Neural cell (in vitro differentiated cells): ENCODE data around the gene PTPRU.

Experiments used
- EP300 ChIP-seq: fragments of 450-650 bp; conservative IDR thresholded peaks from 2 replicates; pipeline ENCODE4 v1.6.1; 2014; ENCODE audit warnings: antibody characterized with exemption, mild to moderate bottlenecking, moderate library complexity; ENCODE audit not compliant: poor library complexity, severe bottlenecking
- EZH2 ChIP-seq: fragments of 200-600, 300-800 bp; shearing (Covaris generic), sonication (generic); IDR thresholded peaks from 2 replicates; pipeline ENCODE4 v1.6.1; 2014; ENCODE audit warnings: antibody characterized with exemption, low read length, borderline replicate concordance, mild to moderate bottlenecking; ENCODE audit not compliant: insufficient read depth, poor library complexity, severe bottlenecking
- MXI1 ChIP-seq: fragments of 450-650 bp; conservative IDR thresholded peaks from 2 replicates; pipeline ENCODE4 v1.6.1; 2014; ENCODE audit warnings: antibody characterized with exemption, mild to moderate bottlenecking; ENCODE audit not compliant: poor library complexity, severe bottlenecking
- POLR2AphosphoS5 ChIP-seq: IDR thresholded peaks from 2 replicates; pipeline ENCODE4 v1.6.1; 2012
- SMC3 ChIP-seq: fragments of 450-650 bp; conservative IDR thresholded peaks from 2 replicates; pipeline ENCODE4 v1.6.1; 2014; ENCODE audit warnings: antibody characterized with exemption, mild to moderate bottlenecking, moderate library complexity; ENCODE audit not compliant: poor library complexity
- TAF1 ChIP-seq: IDR thresholded peaks from 2 replicates; pipeline ENCODE4 v1.6.1; 2012; ENCODE audit warnings: low read depth
- TF ChIP-seq, protein P1 (sequence below): fragments of 450-650 bp; IDR thresholded peaks from 2 replicates; pipeline ENCODE4 v1.5.1; 2014; ENCODE audit warnings: antibody characterized with exemption, mild to moderate bottlenecking, moderate library complexity; ENCODE audit not compliant: poor library complexity, severe bottlenecking

GRCh38 chr1:29240400-29240837, 4.1 kb downstream of the PTPRU start:
- TF ChIP-seq, protein P1, sequence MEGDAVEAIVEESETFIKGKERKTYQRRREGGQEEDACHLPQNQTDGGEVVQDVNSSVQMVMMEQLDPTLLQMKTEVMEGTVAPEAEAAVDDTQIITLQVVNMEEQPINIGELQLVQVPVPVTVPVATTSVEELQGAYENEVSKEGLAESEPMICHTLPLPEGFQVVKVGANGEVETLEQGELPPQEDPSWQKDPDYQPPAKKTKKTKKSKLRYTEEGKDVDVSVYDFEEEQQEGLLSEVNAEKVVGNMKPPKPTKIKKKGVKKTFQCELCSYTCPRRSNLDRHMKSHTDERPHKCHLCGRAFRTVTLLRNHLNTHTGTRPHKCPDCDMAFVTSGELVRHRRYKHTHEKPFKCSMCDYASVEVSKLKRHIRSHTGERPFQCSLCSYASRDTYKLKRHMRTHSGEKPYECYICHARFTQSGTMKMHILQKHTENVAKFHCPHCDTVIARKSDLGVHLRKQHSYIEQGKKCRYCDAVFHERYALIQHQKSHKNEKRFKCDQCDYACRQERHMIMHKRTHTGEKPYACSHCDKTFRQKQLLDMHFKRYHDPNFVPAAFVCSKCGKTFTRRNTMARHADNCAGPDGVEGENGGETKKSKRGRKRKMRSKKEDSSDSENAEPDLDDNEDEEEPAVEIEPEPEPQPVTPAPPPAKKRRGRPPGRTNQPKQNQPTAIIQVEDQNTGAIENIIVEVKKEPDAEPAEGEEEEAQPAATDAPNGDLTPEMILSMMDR, result peak; percentile 54
- no peak for TF ChIP-seq EP300
- TF ChIP-seq EZH2, result no peak
- no peak for TF ChIP-seq POLR2AphosphoS5
- peak; percentile 60 for TF ChIP-seq SMC3
- no peak for TF ChIP-seq MXI1
- no peak for TF ChIP-seq TAF1
